Measurements from ENCODE around the gene IZUMO1. TPM values are rescaled to one million over a fixed set of nuclear protein-coding genes. Genes with fewer than 3 reads are reported as not detected.

The IZUMO1 gene
- total and polyA plus RNA-seq, 9 of the 15 experiments (the other 6 are each of a cell fraction or from before 2014, with no cell fraction given) = 0.14 to 2.1 (median 0.73) TPM

DNA sequence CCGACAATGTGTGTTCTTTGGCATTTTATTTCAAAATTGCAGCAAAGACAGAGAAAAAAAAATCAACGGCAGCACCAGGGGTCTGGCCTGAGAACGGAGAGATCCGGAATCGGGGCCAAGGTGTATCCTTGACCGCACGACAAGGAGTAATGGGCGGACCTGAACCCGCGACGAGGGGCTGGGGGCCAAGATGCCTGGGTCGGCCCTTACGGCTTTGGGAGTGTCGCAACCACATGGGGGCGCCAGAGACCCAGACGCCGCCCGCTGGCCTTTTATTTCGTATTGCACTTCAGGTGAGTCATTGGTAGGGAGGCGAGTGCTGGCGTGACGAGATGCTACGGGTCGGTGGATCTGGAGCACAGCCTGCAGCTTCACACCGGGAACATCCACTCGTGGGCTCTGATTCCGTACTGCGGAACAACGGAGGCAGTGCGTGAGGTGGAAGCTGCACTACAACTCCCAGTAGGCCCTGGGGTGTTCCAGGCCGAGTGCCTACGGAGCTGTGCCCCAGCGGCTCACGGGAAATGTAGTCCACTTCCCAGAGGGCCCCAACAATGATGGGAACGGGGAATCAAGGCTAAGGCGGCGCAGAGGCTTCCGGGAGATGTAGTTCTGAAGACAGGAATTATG, 48.5 kb upstream of the IZUMO1 start (continued):
- TF ChIP-seq, protein P1, sequence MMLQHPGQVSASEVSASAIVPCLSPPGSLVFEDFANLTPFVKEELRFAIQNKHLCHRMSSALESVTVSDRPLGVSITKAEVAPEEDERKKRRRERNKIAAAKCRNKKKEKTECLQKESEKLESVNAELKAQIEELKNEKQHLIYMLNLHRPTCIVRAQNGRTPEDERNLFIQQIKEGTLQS (IDR thresholded peaks at IDR 0.05) = peak; percentile 90
- TF ChIP-seq, protein P1 (CRISPR knock-in tag; conservative IDR thresholded peaks at IDR 0.05) = peak; percentile 83
- TF ChIP-seq, protein P2, sequence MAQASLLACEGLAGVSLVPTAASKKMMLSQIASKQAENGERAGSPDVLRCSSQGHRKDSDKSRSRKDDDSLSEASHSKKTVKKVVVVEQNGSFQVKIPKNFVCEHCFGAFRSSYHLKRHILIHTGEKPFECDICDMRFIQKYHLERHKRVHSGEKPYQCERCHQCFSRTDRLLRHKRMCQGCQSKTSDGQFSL (CRISPR knock-in tag; IDR thresholded peaks at IDR 0.05) = no peak
- TF ChIP-seq, protein P2 (tag; IDR thresholded peaks at IDR 0.05) = no peak
- no peak for TF ChIP-seq GABPB2 (CRISPR knock-in tag; conservative IDR thresholded peaks at IDR 0.05)
- TF ChIP-seq MEIS2 (IDR thresholded peaks at IDR 0.05; ENCODE audit: partially characterized antibody) = no peak
- no peak for TF ChIP-seq STAT5B (CRISPR knock-in tag; IDR thresholded peaks at IDR 0.05)
- no peak for TF ChIP-seq TSC22D4 (tag; IDR thresholded peaks at IDR 0.05)
- TF ChIP-seq CEBPB (tag; IDR thresholded peaks at IDR 0.05) = peak; percentile 92
- TF ChIP-seq RAD21 (CRISPR knock-in tag; conservative IDR thresholded peaks at IDR 0.05 in 1 of 2, IDR thresholded peaks at IDR 0.05 in 1 of 2) = peak; percentile 95 to 96
- TF ChIP-seq SMC3 (conservative IDR thresholded peaks at IDR 0.05; ENCODE audit: insufficient read depth, low read depth, low read length) = peak; percentile 94
- TF ChIP-seq KHSRP (IDR thresholded peaks at IDR 0.05) = no peak
- no peak for TF ChIP-seq KAT8 (IDR thresholded peaks at IDR 0.05; ENCODE audit: low read depth)
- TF ChIP-seq SMARCC2 (IDR thresholded peaks at IDR 0.05; ENCODE audit: low read depth) = no peak
- no peak for TF ChIP-seq HNRNPH1 (optimal IDR thresholded peaks at IDR 0.05; ENCODE audit: low read depth, low read length)
- TF ChIP-seq, protein P3, sequence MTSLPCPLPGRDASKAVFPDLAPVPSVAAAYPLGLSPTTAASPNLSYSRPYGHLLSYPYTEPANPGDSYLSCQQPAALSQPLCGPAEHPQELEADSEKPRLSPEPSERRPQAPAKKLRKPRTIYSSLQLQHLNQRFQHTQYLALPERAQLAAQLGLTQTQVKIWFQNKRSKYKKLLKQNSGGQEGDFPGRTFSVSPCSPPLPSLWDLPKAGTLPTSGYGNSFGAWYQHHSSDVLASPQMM (CRISPR knock-in tag; IDR thresholded peaks at IDR 0.05) = no peak
- peak; percentile 94 for TF ChIP-seq ELF1 (tag; IDR thresholded peaks at IDR 0.05)
- TF ChIP-seq, protein P4, sequence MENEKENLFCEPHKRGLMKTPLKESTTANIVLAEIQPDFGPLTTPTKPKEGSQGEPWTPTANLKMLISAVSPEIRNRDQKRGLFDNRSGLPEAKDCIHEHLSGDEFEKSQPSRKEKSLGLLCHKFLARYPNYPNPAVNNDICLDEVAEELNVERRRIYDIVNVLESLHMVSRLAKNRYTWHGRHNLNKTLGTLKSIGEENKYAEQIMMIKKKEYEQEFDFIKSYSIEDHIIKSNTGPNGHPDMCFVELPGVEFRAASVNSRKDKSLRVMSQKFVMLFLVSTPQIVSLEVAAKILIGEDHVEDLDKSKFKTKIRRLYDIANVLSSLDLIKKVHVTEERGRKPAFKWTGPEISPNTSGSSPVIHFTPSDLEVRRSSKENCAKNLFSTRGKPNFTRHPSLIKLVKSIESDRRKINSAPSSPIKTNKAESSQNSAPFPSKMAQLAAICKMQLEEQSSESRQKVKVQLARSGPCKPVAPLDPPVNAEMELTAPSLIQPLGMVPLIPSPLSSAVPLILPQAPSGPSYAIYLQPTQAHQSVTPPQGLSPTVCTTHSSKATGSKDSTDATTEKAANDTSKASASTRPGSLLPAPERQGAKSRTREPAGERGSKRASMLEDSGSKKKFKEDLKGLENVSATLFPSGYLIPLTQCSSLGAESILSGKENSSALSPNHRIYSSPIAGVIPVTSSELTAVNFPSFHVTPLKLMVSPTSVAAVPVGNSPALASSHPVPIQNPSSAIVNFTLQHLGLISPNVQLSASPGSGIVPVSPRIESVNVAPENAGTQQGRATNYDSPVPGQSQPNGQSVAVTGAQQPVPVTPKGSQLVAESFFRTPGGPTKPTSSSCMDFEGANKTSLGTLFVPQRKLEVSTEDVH (IDR thresholded peaks at IDR 0.05; ENCODE audit: low read depth, partially characterized antibody) = peak; percentile 60
- TF ChIP-seq PYGO2 (tag; IDR thresholded peaks at IDR 0.05) = peak; percentile 44; the same call in 1 of the 2 replicates
- TF ChIP-seq RFX5 (IDR thresholded peaks at IDR 0.05; ENCODE audit: low read depth, low read length) = no peak
- no peak for TF ChIP-seq HNRNPUL1 (IDR thresholded peaks at IDR 0.05; ENCODE audit: low read length)
- no peak for TF ChIP-seq C11orf30 (IDR thresholded peaks at IDR 0.05; ENCODE audit: low read depth)
- TF ChIP-seq, protein P5, sequence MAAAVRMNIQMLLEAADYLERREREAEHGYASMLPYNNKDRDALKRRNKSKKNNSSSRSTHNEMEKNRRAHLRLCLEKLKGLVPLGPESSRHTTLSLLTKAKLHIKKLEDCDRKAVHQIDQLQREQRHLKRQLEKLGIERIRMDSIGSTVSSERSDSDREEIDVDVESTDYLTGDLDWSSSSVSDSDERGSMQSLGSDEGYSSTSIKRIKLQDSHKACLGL (CRISPR knock-in tag; IDR thresholded peaks at IDR 0.05; ENCODE audit: borderline replicate concordance, poor library complexity, severe bottlenecking) = no peak
- no peak for TF ChIP-seq MIER1 (IDR thresholded peaks at IDR 0.05; ENCODE audit: low read depth)
- no peak for TF ChIP-seq NUFIP1 (IDR thresholded peaks at IDR 0.05; ENCODE audit: partially characterized antibody)
